ENCODE data around the gene KDM3B.

DNA sequence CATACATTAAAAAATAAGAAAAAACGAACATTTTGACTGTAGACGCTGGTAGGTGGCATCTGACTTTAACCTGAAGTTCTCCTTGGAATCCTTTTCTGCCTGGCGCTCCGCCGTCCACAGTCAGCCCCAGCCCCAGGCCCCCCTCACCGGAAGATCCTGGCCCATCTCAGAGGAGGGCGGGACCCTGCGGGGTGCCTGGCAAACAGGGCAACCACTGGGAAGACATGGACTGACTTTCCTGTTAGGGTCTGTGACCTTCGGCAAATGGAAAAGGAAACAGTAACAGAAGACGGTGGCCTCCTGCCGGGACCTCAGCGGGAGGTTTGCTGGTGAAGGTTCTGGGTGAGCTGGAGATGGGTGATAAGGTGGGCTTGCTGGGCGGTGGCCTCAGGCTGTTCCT lies 101.1 kb downstream of the KDM3B start:
- no peak for TF ChIP-seq GATA2 (CRISPR knock-in tag; IDR thresholded peaks at IDR 0.05)
- no peak for TF ChIP-seq MXI1 (IDR thresholded peaks at IDR 0.05; ENCODE audit: low read depth, low read length)
- no peak for TF ChIP-seq RAD21 (IDR thresholded peaks at IDR 0.05; ENCODE audit: low read length)
- TF ChIP-seq, protein P1, sequence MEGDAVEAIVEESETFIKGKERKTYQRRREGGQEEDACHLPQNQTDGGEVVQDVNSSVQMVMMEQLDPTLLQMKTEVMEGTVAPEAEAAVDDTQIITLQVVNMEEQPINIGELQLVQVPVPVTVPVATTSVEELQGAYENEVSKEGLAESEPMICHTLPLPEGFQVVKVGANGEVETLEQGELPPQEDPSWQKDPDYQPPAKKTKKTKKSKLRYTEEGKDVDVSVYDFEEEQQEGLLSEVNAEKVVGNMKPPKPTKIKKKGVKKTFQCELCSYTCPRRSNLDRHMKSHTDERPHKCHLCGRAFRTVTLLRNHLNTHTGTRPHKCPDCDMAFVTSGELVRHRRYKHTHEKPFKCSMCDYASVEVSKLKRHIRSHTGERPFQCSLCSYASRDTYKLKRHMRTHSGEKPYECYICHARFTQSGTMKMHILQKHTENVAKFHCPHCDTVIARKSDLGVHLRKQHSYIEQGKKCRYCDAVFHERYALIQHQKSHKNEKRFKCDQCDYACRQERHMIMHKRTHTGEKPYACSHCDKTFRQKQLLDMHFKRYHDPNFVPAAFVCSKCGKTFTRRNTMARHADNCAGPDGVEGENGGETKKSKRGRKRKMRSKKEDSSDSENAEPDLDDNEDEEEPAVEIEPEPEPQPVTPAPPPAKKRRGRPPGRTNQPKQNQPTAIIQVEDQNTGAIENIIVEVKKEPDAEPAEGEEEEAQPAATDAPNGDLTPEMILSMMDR (IDR thresholded peaks at IDR 0.05) = no peak
- TF ChIP-seq TAF1 (IDR thresholded peaks at IDR 0.05; ENCODE audit: borderline replicate concordance, low read depth, low read length) = no peak
- TF ChIP-seq EP300 (IDR thresholded peaks at IDR 0.05; ENCODE audit: borderline replicate concordance in 1 of 2, low read depth in 1 of 2, low read length in 1 of 2) = no peak
- TF ChIP-seq, protein P2, sequence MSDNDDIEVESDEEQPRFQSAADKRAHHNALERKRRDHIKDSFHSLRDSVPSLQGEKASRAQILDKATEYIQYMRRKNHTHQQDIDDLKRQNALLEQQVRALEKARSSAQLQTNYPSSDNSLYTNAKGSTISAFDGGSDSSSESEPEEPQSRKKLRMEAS (IDR thresholded peaks at IDR 0.05; ENCODE audit: low read depth) = no peak
- TF ChIP-seq, protein P3, sequence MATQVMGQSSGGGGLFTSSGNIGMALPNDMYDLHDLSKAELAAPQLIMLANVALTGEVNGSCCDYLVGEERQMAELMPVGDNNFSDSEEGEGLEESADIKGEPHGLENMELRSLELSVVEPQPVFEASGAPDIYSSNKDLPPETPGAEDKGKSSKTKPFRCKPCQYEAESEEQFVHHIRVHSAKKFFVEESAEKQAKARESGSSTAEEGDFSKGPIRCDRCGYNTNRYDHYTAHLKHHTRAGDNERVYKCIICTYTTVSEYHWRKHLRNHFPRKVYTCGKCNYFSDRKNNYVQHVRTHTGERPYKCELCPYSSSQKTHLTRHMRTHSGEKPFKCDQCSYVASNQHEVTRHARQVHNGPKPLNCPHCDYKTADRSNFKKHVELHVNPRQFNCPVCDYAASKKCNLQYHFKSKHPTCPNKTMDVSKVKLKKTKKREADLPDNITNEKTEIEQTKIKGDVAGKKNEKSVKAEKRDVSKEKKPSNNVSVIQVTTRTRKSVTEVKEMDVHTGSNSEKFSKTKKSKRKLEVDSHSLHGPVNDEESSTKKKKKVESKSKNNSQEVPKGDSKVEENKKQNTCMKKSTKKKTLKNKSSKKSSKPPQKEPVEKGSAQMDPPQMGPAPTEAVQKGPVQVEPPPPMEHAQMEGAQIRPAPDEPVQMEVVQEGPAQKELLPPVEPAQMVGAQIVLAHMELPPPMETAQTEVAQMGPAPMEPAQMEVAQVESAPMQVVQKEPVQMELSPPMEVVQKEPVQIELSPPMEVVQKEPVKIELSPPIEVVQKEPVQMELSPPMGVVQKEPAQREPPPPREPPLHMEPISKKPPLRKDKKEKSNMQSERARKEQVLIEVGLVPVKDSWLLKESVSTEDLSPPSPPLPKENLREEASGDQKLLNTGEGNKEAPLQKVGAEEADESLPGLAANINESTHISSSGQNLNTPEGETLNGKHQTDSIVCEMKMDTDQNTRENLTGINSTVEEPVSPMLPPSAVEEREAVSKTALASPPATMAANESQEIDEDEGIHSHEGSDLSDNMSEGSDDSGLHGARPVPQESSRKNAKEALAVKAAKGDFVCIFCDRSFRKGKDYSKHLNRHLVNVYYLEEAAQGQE (IDR thresholded peaks at IDR 0.05; ENCODE audit: low read depth, low read length) = no peak
- TF ChIP-seq SMC3 (IDR thresholded peaks at IDR 0.05; ENCODE audit: low read depth, low read length) = no peak
- TF ChIP-seq, protein P4, sequence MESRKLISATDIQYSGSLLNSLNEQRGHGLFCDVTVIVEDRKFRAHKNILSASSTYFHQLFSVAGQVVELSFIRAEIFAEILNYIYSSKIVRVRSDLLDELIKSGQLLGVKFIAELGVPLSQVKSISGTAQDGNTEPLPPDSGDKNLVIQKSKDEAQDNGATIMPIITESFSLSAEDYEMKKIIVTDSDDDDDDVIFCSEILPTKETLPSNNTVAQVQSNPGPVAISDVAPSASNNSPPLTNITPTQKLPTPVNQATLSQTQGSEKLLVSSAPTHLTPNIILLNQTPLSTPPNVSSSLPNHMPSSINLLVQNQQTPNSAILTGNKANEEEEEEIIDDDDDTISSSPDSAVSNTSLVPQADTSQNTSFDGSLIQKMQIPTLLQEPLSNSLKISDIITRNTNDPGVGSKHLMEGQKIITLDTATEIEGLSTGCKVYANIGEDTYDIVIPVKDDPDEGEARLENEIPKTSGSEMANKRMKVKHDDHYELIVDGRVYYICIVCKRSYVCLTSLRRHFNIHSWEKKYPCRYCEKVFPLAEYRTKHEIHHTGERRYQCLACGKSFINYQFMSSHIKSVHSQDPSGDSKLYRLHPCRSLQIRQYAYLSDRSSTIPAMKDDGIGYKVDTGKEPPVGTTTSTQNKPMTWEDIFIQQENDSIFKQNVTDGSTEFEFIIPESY (IDR thresholded peaks at IDR 0.05; ENCODE audit: borderline replicate concordance, low read depth) = no peak
- TF ChIP-seq POLR2AphosphoS5 (IDR thresholded peaks at IDR 0.05; ENCODE audit: low read depth, low read length) = no peak
- TF ChIP-seq YY1 (IDR thresholded peaks at IDR 0.05; ENCODE audit: low read depth) = no peak
- TF ChIP-seq RCOR1 (IDR thresholded peaks at IDR 0.05; ENCODE audit: low read length) = no peak

Data from SK-N-SH (cell line).